K562 (cell line): ENCODE measurements around the gene DISC1. TPM values are rescaled to one million over a fixed set of nuclear protein-coding genes. Genes with fewer than 3 reads are reported as not detected.

ENCODE experiments used
- ATAC-seq: fragments of 200-7000 bp; cut with Tn5 transposase; 3 replicates; pipeline ENCODE4 v1.9.1; 2020; ENCODE audit warnings: moderate library complexity
- BruUV-seq: library from RNA; stranded (reverse); fragments of 400-500 nt; replicated peaks from 2 replicates; lab custom pipeline; 2021; lab: Mats Ljungman, UMichigan
- CTCF ChIA-PET: fragments of 300-600 bp; formaldehyde crosslinking; extraction: SDS; loops from one replicate; lab custom pipeline; 2021; ENCODE audit warnings: low intra/inter-chr PET ratio; lab: Yijun Ruan, JAX
- POLR2A ChIA-PET: fragments of 300-600, 350-650 bp; sonication (Branson Sonifier 250); formaldehyde crosslinking; extraction: SDS; loops from one replicate; lab custom pipeline; 2021; ENCODE audit warnings: antibody characterized with exemption, inconsistent platforms; lab: Yijun Ruan, JAX
- DNase-seq, 4 experiments: peaks; one replicate each; pipeline versions ENCODE4 v3.0.0 to v3.0.0-alpha.2; 2011 to 2018; ENCODE audit warnings: low spot score in 3 of 4, mixed read lengths in 3 of 4; ENCODE audit errors: extremely low read depth in 1 of 4
- FAIRE-seq: peaks from 2 replicates; lab custom pipeline; 2011; peaks lifted over from hg19 to GRCh38; lab: Jason Lieb, UNC
- H2AFZ ChIP-seq: 2 replicates; pipeline ENCODE4 v1.6.0; 2011; ENCODE audit warnings: low read depth, low read length, control low read depth, inconsistent platforms
- H3K27ac ChIP-seq: fragments of 200-600 bp; 3 replicates; pipeline ENCODE4 v1.8.0; 2011; ENCODE audit warnings: low read depth, mild to moderate bottlenecking, control low read depth, inconsistent platforms, low read length, moderate library complexity, mixed read lengths; ENCODE audit errors: extremely low read depth
- H3K27me3 ChIP-seq, 2 experiments: fragments of 300-600 bp in 1 of 2; 2 replicates in 1 of 2; 3 replicates in 1 of 2; pipeline versions ENCODE4 v1.6.0 to v1.8.0; 2011; ENCODE audit warnings: inconsistent platforms in 2 of 2, low read length in 2 of 2, mild to moderate bottlenecking in 1 of 2, mixed read lengths in 1 of 2, moderate library complexity in 1 of 2; ENCODE audit not compliant: control insufficient read depth in 2 of 2, insufficient read depth in 2 of 2
- H3K36me3 ChIP-seq: fragments of 300-600 bp; 3 replicates; pipeline ENCODE4 v1.8.0; 2011; ENCODE audit warnings: mild to moderate bottlenecking, low read length, inconsistent platforms; ENCODE audit not compliant: control insufficient read depth, insufficient read depth
- H3K4me1 ChIP-seq, 2 experiments: fragments of 200-600 bp in 1 of 2; replicated peaks in 1 of 2; 2 replicates in 1 of 2; 3 replicates in 1 of 2; pipeline versions ENCODE4 v1.5.1 to v1.8.0; 2011; ENCODE audit warnings: inconsistent platforms in 2 of 2, low read length in 2 of 2, mild to moderate bottlenecking in 1 of 2, mixed read lengths in 1 of 2, moderate library complexity in 1 of 2; ENCODE audit not compliant: control insufficient read depth in 2 of 2, insufficient read depth in 2 of 2
- H3K4me2 ChIP-seq: 2 replicates; pipeline ENCODE4 v1.6.1; 2011; ENCODE audit warnings: low read length, control low read depth, inconsistent platforms, mixed read lengths; ENCODE audit not compliant: insufficient read depth
- H3K4me3 ChIP-seq: fragments of 200-600 bp; sonication (generic), shearing (Covaris generic); 2 replicates; pipeline ENCODE4 v1.5.1; 2016; ENCODE audit warnings: control low read depth, inconsistent platforms
- H3K79me2 ChIP-seq: fragments of 200-600 bp; 3 replicates; pipeline ENCODE4 v1.8.0; 2011; ENCODE audit warnings: low read length, inconsistent platforms; ENCODE audit not compliant: control insufficient read depth, insufficient read depth
- H3K9ac ChIP-seq, 2 experiments: 2 replicates each; pipeline versions ENCODE4 v1.6.0 to v1.6.1; 2011; ENCODE audit warnings: low read depth in 2 of 2, low read length in 2 of 2, control low read depth in 1 of 2, inconsistent platforms in 1 of 2, mild to moderate bottlenecking in 1 of 2, mixed read lengths in 1 of 2; ENCODE audit not compliant: insufficient read depth in 1 of 2
- H3K9me1 ChIP-seq: one replicate; pipeline ENCODE4 v1.6.0; 2011; ENCODE audit warnings: inconsistent platforms, mild to moderate bottlenecking, low read length, moderate library complexity; ENCODE audit not compliant: control insufficient read depth, insufficient read depth
- H3K9me3 ChIP-seq: replicated peaks from 2 replicates; pipeline ENCODE4 v1.5.1; 2011; ENCODE audit warnings: low read depth, low read length, inconsistent platforms; ENCODE audit not compliant: control insufficient read depth, insufficient read depth
- H4K20me1 ChIP-seq: replicated peaks from 2 replicates; pipeline ENCODE4 v1.6.1; 2011; ENCODE audit warnings: low read length, inconsistent platforms, mixed read lengths; ENCODE audit not compliant: control insufficient read depth, insufficient read depth
- ELF4 ChIP-seq: fragments of 450-650 bp; formaldehyde crosslinking; IDR thresholded peaks from 2 replicates; pipeline ENCODE4 v1.4.0; 2022; ENCODE audit warnings: missing genetic modification characterization
- ESRRB ChIP-seq: fragments of 250-450 bp; sonication (Bioruptor Pico); IDR thresholded peaks from 2 replicates; pipeline ENCODE4 v1.5.0; 2020; ENCODE audit warnings: mild to moderate bottlenecking, moderate library complexity, borderline replicate concordance
- HOXB6 ChIP-seq: fragments of 250-450 bp; sonication (Bioruptor Pico); IDR thresholded peaks from 2 replicates; pipeline ENCODE4 v1.5.1; 2022; ENCODE audit warnings: mild to moderate bottlenecking, borderline replicate concordance
- MCM3 ChIP-seq: fragments of 450-650 bp; IDR thresholded peaks from 2 replicates; pipeline ENCODE4 v1.6.1; 2016
- PCBP2 ChIP-seq: fragments of 200-400 bp; formaldehyde crosslinking; IDR thresholded peaks from 2 replicates; pipeline ENCODE4 v1.6.1; 2018; ENCODE audit warnings: low read length, low read depth, mild to moderate bottlenecking, moderate library complexity; ENCODE audit not compliant: poor library complexity, severe bottlenecking
- SIX5 ChIP-seq, 2 experiments: IDR thresholded peaks; 2 replicates each; pipeline ENCODE4 v1.6.1; 2011; ENCODE audit warnings: low read length in 2 of 2, borderline replicate concordance in 1 of 2, low read depth in 1 of 2, mild to moderate bottlenecking in 1 of 2, moderate library complexity in 1 of 2; ENCODE audit not compliant: insufficient read depth in 1 of 2
- SP2 ChIP-seq: IDR thresholded peaks from 2 replicates; pipeline ENCODE4 v1.6.1; 2011; ENCODE audit warnings: mild to moderate bottlenecking, low read depth, low read length, moderate library complexity; ENCODE audit not compliant: poor library complexity, severe bottlenecking; ENCODE audit errors: extremely low read depth
- ZC3H11A ChIP-seq: IDR thresholded peaks from 2 replicates; pipeline ENCODE4 v1.6.1; 2012; ENCODE audit warnings: low read depth, low read length, improper control_type of control experiment
- ZFP1 ChIP-seq: fragments of 450-650 bp; formaldehyde crosslinking; IDR thresholded peaks from 2 replicates; pipeline ENCODE4 v1.4.0; 2020; ENCODE audit warnings: mild to moderate bottlenecking, mixed read lengths
- ZNF507 ChIP-seq: conservative IDR thresholded peaks from 2 replicates; pipeline ENCODE4 v1.6.1; 2017; ENCODE audit warnings: missing genetic modification characterization, missing compliant biosample characterization
- ZNF639 ChIP-seq, 2 experiments: fragments of 200-800 bp in 1 of 2; sonication (Bioruptor generic) in 1 of 2; sonication (generic) in 1 of 2; formaldehyde crosslinking in 1 of 2; IDR thresholded peaks in 1 of 2; conservative IDR thresholded peaks in 1 of 2; 2 replicates each; pipeline versions ENCODE4 v1.5.0 to v1.6.1; 2016 to 2020; ENCODE audit warnings: missing compliant biosample characterization in 1 of 2, missing genetic modification characterization in 1 of 2, missing genetic modification reagents in 1 of 2
- ZNF644 ChIP-seq: fragments of 200-800 bp; sonication (Bioruptor generic); IDR thresholded peaks from 2 replicates; pipeline ENCODE4 v1.6.1; 2016; ENCODE audit warnings: low read depth, missing genetic modification characterization, missing compliant biosample characterization
- WGBS: fragments of 100-300 bp; shearing (Covaris generic); methylation state at CpG from one replicate; pipeline ENCODE4 v1.1.6; 2016; ENCODE audit warnings: low coverage, mixed read lengths; ENCODE audit not compliant: insufficient coverage; ENCODE audit errors: missing lambda C conversion rate; 5-methylcytosine and 5-hydroxymethylcytosine counted together
- in situ Hi-C: fragments of 300-500 bp; cut with MboI; formaldehyde crosslinking; loops from 4 replicates; pipeline ENCODE4 v1.15.0; 2018; ENCODE audit warnings: inconsistent platforms, mixed read lengths
- intact Hi-C: fragments of 100-400 bp; cut with micrococcal nuclease; formaldehyde crosslinking; loops from 2 replicates; pipeline ENCODE4 v1.14.2; 2022
- polyA plus RNA-seq, 8 experiments: library from polyadenylated mRNA; depleted of rRNA in 4 of 8; stranded (reverse) in 5 of 8; unstranded in 3 of 8; fragments of >200 nt; fragmentation: Nextera tagmentation in 2 of 8; fragmentation: Illumina TruSeq in 1 of 8; extraction: Ambion mirVana in 2 of 8; extraction: Trizol in 1 of 8; gene quantifications; 2 replicates each; pipeline versions ENCODE4 v1.2.1 to v1.2.3, GENCODE V29; 2011 to 2014; ENCODE audit warnings: inconsistent platforms in 1 of 8, missing spikeins in 1 of 8
- total RNA-seq, 7 experiments: library from RNA; depleted of rRNA in 6 of 7; stranded (reverse); fragments of >200 nt in 6 of 7; fragmentation: Illumina TruSeq in 2 of 7; extraction: Trizol in 2 of 7; gene quantifications; 2 replicates each; pipeline versions ENCODE4 v1.2.1 to v1.2.3, GENCODE V29; 2011 to 2021; ENCODE audit warnings: low replicate concordance in 1 of 7
- TF ChIP-seq, protein P1 (sequence below): fragments of 450-650 bp; IDR thresholded peaks from 2 replicates; pipeline ENCODE4 v1.6.1; 2017; ENCODE audit warnings: mild to moderate bottlenecking, moderate library complexity
- TF ChIP-seq, protein P2 (sequence below): fragments of 250-450 bp; sonication (Bioruptor Pico); IDR thresholded peaks from 2 replicates; pipeline ENCODE4 v1.8.0; 2021; ENCODE audit warnings: moderate library complexity, mild to moderate bottlenecking, inconsistent platforms
- TF ChIP-seq, protein P3 (sequence below): fragments of 250-450 bp; sonication (Bioruptor Pico); IDR thresholded peaks from 2 replicates; pipeline ENCODE4 v1.4.0; 2020; ENCODE audit warnings: mild to moderate bottlenecking

Gene DISC1
- total and polyA plus RNA-seq, 9 of the 15 experiments (the other 6 are each of a cell fraction or from before 2014, with no cell fraction given), result 0.01 to 0.11 (median 0.08) TPM; not detected in 1

DNA sequence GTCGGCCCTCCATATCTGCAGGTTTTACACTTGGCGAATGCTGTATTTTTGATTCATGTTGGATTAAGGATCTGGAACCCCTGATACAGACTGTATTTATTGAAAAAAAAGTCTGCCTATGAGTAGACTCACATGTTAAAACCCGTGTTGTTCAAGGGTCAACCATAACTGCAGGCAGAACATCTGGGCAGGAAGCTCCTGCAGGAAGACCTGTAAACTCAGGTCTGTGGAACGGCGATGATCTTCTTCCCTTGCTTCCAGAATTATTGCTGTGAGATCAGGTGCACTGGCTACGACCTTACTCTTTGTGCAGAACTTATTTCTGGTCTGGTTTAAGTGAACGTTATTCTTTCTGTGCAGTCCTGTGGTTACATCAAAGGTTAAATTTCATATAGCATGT, 96.6 kb downstream of the DISC1 start (continued):
- TF ChIP-seq ZNF639 (CRISPR knock-in tag; conservative IDR thresholded peaks at IDR 0.05 in 1 of 2, IDR thresholded peaks at IDR 0.05 in 1 of 2) (no peak), ZNF507 (tag) (no peak), PCBP2 (no peak), ZC3H11A (no peak)
- TF ChIP-seq, protein P1, sequence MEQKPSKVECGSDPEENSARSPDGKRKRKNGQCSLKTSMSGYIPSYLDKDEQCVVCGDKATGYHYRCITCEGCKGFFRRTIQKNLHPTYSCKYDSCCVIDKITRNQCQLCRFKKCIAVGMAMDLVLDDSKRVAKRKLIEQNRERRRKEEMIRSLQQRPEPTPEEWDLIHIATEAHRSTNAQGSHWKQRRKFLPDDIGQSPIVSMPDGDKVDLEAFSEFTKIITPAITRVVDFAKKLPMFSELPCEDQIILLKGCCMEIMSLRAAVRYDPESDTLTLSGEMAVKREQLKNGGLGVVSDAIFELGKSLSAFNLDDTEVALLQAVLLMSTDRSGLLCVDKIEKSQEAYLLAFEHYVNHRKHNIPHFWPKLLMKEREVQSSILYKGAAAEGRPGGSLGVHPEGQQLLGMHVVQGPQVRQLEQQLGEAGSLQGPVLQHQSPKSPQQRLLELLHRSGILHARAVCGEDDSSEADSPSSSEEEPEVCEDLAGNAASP, result no peak

GRCh38 chr1:231724041-231724440, 97.5 kb downstream of the DISC1 start:
- peaks cover 3 to 4% of the 10 kb centered on the region in 2 experiments; a peak in 2 of 5 replicates for H3K27me3 ChIP-seq
- H3K27ac ChIP-seq, result no peak overlapping the region
- FAIRE-seq, result no peak
- intact Hi-C loops (no loop called here), in situ Hi-C loops (no loop called here)
- ChIA-PET POLR2A (no interaction called here), CTCF (no interaction called here)
- WGBS, result 0% methylated on average over 5 of the region's 5 CpGs
- H3K9ac ChIP-seq, result no peak overlapping the region
- no peaks in the 10 kb centered on the region for H3K36me3 ChIP-seq
- no peak overlapping the region for H3K4me3 ChIP-seq
- no peak overlapping the region for H2AFZ ChIP-seq
- H3K4me2 ChIP-seq, result no peak overlapping the region
- no peaks in the 10 kb centered on the region for H3K79me2 ChIP-seq
- no peak for DNase-seq
- BruUV-seq, result no TSS peak
- H3K9me3 ChIP-seq, result no peaks in the 10 kb centered on the region
- H4K20me1 ChIP-seq, result no peaks in the 10 kb centered on the region
- H3K4me1 ChIP-seq, result no peaks in the 10 kb centered on the region
- ATAC-seq, result no peak
- no peaks in the 10 kb centered on the region for H3K9me1 ChIP-seq
- TF ChIP-seq, protein P2, sequence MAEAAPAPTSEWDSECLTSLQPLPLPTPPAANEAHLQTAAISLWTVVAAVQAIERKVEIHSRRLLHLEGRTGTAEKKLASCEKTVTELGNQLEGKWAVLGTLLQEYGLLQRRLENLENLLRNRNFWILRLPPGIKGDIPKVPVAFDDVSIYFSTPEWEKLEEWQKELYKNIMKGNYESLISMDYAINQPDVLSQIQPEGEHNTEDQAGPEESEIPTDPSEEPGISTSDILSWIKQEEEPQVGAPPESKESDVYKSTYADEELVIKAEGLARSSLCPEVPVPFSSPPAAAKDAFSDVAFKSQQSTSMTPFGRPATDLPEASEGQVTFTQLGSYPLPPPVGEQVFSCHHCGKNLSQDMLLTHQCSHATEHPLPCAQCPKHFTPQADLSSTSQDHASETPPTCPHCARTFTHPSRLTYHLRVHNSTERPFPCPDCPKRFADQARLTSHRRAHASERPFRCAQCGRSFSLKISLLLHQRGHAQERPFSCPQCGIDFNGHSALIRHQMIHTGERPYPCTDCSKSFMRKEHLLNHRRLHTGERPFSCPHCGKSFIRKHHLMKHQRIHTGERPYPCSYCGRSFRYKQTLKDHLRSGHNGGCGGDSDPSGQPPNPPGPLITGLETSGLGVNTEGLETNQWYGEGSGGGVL (CRISPR knock-in tag), result no peak
- no peak for TF ChIP-seq ELF4 (CRISPR knock-in tag)
- TF ChIP-seq HOXB6 (CRISPR knock-in tag), result no peak
- TF ChIP-seq MCM3, result no peak
- TF ChIP-seq SP2, result no peak
- no peak for TF ChIP-seq SIX5 (IDR thresholded peaks at IDR 0.05; ENCODE audit: borderline replicate concordance in 1 of 2, insufficient read depth in 1 of 2, low read depth in 1 of 2, low read length in 2 of 2)
- TF ChIP-seq ZNF644 (tag), result no peak
- TF ChIP-seq ZFP1 (CRISPR knock-in tag), result no peak
- TF ChIP-seq ESRRB (CRISPR knock-in tag), result no peak
- TF ChIP-seq, protein P3, sequence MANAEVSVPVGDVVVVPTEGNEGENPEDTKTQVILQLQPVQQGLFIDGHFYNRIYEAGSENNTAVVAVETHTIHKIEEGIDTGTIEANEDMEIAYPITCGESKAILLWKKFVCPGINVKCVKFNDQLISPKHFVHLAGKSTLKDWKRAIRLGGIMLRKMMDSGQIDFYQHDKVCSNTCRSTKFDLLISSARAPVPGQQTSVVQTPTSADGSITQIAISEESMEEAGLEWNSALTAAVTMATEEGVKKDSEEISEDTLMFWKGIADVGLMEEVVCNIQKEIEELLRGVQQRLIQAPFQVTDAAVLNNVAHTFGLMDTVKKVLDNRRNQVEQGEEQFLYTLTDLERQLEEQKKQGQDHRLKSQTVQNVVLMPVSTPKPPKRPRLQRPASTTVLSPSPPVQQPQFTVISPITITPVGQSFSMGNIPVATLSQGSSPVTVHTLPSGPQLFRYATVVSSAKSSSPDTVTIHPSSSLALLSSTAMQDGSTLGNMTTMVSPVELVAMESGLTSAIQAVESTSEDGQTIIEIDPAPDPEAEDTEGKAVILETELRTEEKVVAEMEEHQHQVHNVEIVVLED (CRISPR knock-in tag), result no peak
